Activated CD8-positive, alpha-beta memory T cell treated with anti-CD3 and anti-CD28 coated beads for 1 hour (primary cell): Measurements from ENCODE around the gene NRCAM.
A peak's percentile ranks its signal among the peaks of the same experiment; 100 is the strongest.
"Not testable (repeated sequence)": the region's sequence is repeated elsewhere in the genome, so short reads cannot be mapped to it uniquely, and the experiment has no call there.

Experiments
- DNase-seq, 2 donors: peaks; one replicate each; pipeline ENCODE4 v3.0.0-alpha.2; 2020; ENCODE audit warnings: low read depth in 1 of 2; ENCODE audit errors: extremely low read depth in 1 of 2

Gene NRCAM

GRCh38 chr7:108455998-108456677 is at the start of gene NRCAM:
TSS of gene NRCAM (minus strand) at chr7:108456436. CDS start at chr7:108240064, 216,372 bp downstream.
- no peak for DNase-seq

- not testable (repeated sequence) for DNase-seq
Measured at GRCh38 chr7:108504576-108504975, 48.3 kb upstream of the NRCAM start.

DNA sequence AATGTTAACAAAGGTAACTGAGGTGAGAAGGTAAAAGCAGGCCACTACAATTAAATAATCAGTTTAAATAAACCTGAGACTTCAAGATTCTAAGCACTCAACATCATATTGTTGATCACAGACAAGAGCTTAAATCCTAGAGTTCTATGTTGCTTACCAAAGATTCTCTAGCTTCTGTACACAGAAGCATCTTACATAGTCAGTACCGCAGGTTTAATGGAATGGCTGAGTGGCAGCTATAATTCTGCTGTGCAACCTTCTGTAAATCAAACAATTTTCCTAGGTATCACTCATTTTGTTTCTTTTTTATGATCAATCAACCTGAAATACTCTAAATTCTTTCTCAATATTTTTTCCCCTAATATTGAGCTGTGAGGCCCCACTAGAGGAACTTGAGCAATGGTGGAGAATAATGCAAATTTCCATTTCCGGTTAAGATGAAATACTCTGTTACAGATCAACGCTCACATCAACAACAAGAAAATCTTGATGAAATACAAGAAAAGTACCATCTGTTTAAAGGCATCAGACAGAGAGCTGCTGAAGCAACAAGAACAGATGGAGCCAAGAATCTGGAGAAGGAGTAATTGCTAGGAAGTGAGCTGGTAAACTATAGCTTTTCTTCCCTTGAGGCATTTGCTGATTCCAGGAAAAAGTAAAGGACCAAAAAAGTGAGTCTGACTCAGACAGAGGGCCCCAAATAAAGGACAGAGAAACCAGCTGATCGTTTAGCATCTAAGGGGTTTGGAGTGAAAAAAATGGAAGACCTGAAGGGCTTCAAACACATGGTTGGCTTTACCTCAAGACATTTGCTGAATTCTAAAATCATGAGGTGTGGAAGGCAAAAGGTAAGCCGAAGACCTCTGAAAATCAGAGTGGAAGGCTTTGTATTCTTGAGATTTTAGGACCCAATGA is 47.1 kb upstream of the NRCAM start:
- DNase-seq: no peak

DNA sequence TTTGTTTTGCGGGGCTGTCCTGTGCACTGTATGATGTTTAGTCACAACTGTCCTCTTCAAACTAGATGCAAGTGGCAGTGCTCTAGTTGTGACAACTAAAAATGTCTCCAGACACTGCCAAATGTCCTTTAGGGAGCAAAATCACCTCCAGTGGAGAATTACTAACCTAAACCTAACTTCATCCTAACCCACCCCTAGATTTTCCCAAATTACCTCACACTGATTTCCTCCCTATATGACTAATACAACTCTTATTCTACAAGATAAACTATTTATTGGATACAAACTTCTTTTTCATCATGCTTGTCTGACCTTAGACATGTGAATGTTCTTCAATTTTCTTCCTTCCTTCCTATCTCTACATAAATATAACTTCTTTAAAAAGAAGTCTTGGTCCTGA is 43.3 kb upstream of the NRCAM start:
- DNase-seq: no peak

DNA sequence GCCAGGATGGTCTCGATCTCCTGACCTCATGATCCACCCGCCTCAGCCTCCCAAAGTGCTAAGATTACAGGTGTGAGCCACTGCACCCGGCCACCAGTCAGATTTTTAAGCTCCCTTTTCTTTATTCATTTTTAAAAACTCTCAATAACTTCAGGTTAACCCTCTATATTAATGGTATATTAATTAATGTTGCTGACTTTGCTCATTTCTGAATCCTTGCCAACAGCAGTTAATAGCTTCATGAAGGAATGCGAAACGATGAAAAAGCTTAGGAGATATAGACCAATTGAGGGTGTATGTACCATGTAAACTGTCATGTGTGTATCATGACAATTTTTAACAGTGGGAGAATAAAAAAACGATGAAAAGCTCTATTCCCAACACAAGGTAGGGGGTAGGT is 42.2 kb upstream of the NRCAM start:
- no peak for DNase-seq

GRCh38 chr7:108497082-108497725 is 41.0 kb upstream of the NRCAM start:
- DNase-seq: peak in 1 of 2 donors; percentile 11

DNA sequence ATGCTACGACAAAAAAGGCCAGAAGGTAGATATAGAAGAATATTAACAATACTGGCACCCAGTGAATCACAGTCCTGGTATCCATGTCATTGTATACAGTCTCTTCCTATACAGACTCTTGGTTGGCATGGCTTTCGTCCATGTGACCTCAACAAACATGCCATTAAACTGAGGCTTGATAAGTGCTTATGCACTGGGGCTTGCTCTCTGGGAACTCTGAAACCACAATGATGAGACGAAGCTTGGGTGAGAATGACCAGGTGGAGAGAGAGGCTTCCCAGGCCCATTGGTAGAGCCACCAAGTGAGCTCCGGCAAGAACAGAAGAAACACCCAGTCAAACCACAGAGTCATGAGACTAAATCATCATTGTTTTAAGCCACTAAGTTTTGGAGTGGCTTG is 36.5 kb upstream of the NRCAM start:
- DNase-seq: no peak

DNA sequence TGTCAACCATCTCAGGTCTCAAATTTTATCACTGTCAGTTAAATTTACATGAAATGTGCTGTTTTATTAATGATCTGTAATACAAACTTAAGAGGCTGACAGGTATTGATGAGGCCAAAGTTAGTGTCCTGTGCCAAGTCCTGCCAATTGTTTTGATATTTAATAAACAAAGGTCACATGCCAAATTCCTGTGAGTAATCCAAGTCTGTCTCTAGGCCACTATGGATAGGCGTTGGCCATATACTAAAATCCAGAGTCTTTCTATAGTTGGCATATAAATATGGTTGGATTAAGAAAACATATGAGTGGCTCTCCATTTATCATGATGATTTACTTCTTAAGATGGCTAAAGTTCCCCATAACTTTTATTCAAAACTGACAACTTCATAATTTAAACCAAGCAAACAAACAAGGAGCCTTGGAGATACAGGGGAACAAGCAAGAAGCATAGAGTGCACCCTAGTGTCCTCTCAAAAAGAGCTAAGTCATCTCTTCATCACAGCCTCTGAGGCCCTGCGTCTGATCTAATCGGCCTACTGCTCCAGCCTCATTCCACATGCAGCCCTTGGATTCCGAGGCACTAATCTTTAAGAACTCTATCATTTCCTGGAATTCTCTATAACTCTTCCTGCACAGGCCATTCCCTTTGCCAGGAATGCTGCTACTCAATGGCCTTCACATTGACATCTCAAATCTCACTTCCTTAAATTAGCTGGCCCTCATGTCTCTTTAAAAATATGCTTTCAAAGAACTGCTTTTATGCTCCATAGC is 32.7 kb upstream of the NRCAM start:
- DNase-seq: no peak

GRCh38 chr7:108487646-108488045 is 31.4 kb upstream of the NRCAM start:
- DNase-seq: no peak

DNA sequence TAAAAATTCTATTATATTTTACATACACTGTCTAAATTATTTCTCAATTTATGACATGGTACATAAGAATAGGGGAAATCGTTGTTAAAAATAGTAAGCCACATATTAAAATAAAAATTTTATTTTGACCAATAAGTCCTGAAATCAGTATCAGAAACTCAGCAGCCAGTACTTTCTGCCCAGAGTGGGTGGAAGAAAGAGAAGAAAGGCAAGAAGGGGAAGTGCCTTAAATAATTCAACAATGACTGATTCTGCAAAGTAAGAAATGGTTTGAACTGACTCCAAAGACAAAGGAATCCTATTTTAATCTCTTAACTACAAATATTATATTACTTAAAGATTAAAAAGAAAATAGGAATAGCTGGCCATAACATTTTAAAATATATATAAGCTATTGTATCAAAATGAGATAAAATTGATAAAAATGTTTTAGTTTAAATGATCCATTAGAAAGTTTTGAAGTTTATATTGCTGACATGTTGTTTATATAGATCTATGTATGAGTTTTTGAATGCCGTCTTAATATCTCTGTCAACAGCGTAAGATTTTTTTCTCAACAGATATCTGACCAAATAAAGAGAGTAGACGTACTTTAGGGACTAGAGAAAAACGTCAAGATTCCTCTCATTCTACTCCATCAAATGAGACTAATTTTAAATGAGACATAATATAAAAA is 30.2 kb upstream of the NRCAM start:
- DNase-seq: no peak

GRCh38 chr7:108484137-108484536 is 27.9 kb upstream of the NRCAM start:
- no peak for DNase-seq

- DNase-seq: no peak
Measured at GRCh38 chr7:108480311-108480710, 24.1 kb upstream of the NRCAM start.

GRCh38 chr7:108479751-108480150 is 23.5 kb upstream of the NRCAM start:
- DNase-seq: no peak

- no peak for DNase-seq
Measured at GRCh38 chr7:108479118-108479517, 22.9 kb upstream of the NRCAM start.

DNA sequence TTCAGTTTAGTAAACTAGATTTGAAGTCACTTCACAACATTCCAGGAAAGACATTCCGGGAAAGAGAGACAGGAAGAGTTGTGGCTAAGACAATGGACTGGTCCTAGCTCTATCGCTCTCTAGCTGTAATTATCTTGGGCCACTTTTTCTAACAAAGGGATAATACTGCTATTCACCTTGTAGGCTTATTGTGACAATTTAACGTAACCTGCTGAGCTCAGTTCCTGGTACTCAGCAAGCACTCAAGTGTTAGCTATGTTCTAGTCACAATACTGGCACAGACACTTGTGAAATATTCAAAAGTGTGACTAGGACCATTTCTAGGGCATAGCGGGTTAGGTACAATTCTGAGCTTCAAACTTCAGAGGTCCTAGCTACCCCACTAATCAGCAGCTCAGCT is 12.0 kb upstream of the NRCAM start:
- no peak for DNase-seq

GRCh38 chr7:108467391-108467790 is 11.2 kb upstream of the NRCAM start:
- no peak for DNase-seq

- DNase-seq: not testable (repeated sequence)
Measured at GRCh38 chr7:108466322-108466721, 10.1 kb upstream of the NRCAM start.

DNA sequence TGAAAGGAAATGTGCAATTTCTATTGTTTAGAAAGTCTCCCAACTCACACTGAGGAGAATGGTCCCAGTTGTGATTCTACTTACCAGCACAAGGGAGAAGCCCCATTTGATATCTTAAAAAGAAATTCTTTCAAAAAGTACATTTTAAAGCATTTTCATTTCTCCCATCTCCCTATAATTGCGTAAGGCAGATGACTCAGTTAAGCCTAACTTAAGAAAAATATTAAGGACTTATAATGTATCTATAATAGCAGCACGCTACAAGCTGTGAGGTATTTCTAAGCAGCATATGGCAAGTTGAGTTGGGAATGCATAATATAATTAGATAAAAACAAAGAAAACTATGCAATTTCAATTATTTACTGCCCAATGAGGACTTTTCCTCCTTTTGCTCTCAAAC is 8.5 kb upstream of the NRCAM start:
- DNase-seq: no peak

GRCh38 chr7:108463613-108464012 is 7.4 kb upstream of the NRCAM start:
- no peak for DNase-seq

DNA sequence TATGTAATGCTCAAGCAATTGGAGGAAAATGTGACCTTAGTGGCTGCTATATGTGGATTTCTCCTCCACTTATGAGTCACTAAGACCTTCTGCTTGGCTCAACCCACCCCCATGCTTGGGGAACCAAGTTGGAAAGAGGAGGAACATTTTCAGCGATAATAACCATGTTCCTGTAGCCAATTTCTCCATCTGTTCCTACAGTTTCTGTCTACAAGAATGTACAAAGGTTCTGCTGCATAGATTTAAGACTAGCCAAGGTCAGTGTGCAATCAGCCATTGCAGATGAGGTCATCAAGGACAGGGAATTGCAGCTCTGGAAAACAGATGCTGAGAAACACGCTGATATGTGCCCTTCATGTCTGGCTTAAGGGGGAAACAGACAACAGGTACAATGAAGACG is 5.6 kb upstream of the NRCAM start:
- no peak for DNase-seq
